Gastrocnemius medialis (tissue), 4 donors: ENCODE measurements around the gene WDR20. TPM values are rescaled to one million over a fixed set of nuclear protein-coding genes. Genes with fewer than 3 reads are reported as not detected.

Source experiments
- ATAC-seq, 2 donors: fragments of 150-250 bp; one replicate each; pipeline ENCODE4 v1.9.1; 2016
- DNase-seq, 2 donors: peaks; one replicate each; pipeline ENCODE4 v3.0.0-alpha.2; 2019
- H3K27ac ChIP-seq, 4 donors: fragments of 200-600 bp; sonication (generic); 1 replicate in 1 of 4; 2 replicates in 3 of 4; pipeline ENCODE4 v1.5.1; 2016 to 2018; ENCODE audit warnings: mild to moderate bottlenecking in 2 of 4, moderate library complexity in 1 of 4
- H3K27me3 ChIP-seq, 3 donors: fragments of 200-600 bp; sonication (generic) in 2 of 3; 1 replicate in 1 of 3; 2 replicates in 2 of 3; pipeline versions ENCODE4 v1.5.1 to v1.6.0; 2016 to 2019; ENCODE audit warnings: mild to moderate bottlenecking in 1 of 3, moderate library complexity in 1 of 3
- H3K36me3 ChIP-seq, 2 donors: fragments of 200-600 bp; sonication (generic) in 1 of 2; one replicate each; pipeline ENCODE4 v1.5.1; 2017 to 2018
- H3K4me1 ChIP-seq, 2 donors: fragments of 200-600 bp; sonication (generic) in 1 of 2; one replicate each; pipeline ENCODE4 v1.5.1; 2016 to 2017; ENCODE audit warnings: mild to moderate bottlenecking in 2 of 2
- H3K4me3 ChIP-seq, 4 donors: fragments of 200-600 bp; sonication (generic) in 3 of 4; 1 replicate in 1 of 4; 2 replicates in 3 of 4; pipeline ENCODE4 v1.5.1; 2016 to 2019; ENCODE audit warnings: mild to moderate bottlenecking in 2 of 4
- H3K9me3 ChIP-seq, 3 donors: fragments of 200-600 bp; sonication (generic) in 2 of 3; 1 replicate in 1 of 3; 2 replicates in 2 of 3; pipeline ENCODE4 v1.5.1; 2016 to 2019
- CTCF ChIP-seq, 5 experiments: fragments of 450-650 bp in 3 of 5; fragments of 200-600 bp in 2 of 5; sonication (generic) in 2 of 5; IDR thresholded peaks in 4 of 5; conservative IDR thresholded peaks in 1 of 5; 1 replicate in 4 of 5; 2 replicates in 1 of 5; pipeline ENCODE4 v1.5.1; 2016 to 2019; ENCODE audit warnings: antibody characterized with exemption in 5 of 5, mild to moderate bottlenecking in 3 of 5, moderate library complexity in 3 of 5
- POLR2A ChIP-seq, 2 donors: fragments of 450-650 bp; IDR thresholded peaks; one replicate each; pipeline ENCODE4 v1.6.1; 2017; ENCODE audit warnings: antibody characterized with exemption in 2 of 2, mild to moderate bottlenecking in 2 of 2, moderate library complexity in 2 of 2
- in situ Hi-C, 4 donors: fragments of 200-750 bp; cut with MboI; loops; one replicate each; pipeline versions ENCODE4 v1.15.0 to v1.8.0; 2017; ENCODE audit warnings: low sequenced_read_pairs in 4 of 4
- intact Hi-C: fragments of 100-400 bp; cut with DNase I; formaldehyde crosslinking; loops from one replicate; pipeline ENCODE4 v1.15.1; 2023; ENCODE audit warnings: low total_unique reads
- total RNA-seq, 4 donors: library from RNA; depleted of rRNA; stranded (reverse); fragments of >200 nt; gene quantifications; one replicate each; pipeline versions ENCODE4 v1.1.0 to v1.2.3, GENCODE V29; 2016

The WDR20 gene
- total RNA-seq, 4 donors from 2014 or later = 18.1 to 49.7 (median 21.0) TPM

- Histone ChIP-seq H3K27me3 (no peaks in the 10 kb centered on the region), H3K4me3 (peak overlapping the region; percentile 63 to 99 (median 87)), H3K36me3 (no peaks in the 10 kb centered on the region), H3K4me1 (peaks cover 20 to 25% of the 10 kb centered on the region in 2 donors), H3K27ac (peak overlapping the region; percentile 42 to 92 (median 74)), H3K9me3 (no peaks in the 10 kb centered on the region)
- in situ Hi-C loops = loop anchor here in 1 of 4 donors (25.0 kb wide), 1 partner anchor 173 kb away; the partner anchor contains the start of genes MOK and ZNF839
- intact Hi-C loops = loop anchor here (1.0 to 2.0 kb wide), 3 partner anchors 52 to 379 kb away; partner anchors contain the start of gene HSP90AA1
- no peak for DNase-seq
- ATAC-seq = peak in 1 of 2 donors; percentile 11
- TF ChIP-seq POLR2A (IDR thresholded peaks at IDR 0.05) = no peak
- TF ChIP-seq CTCF (IDR thresholded peaks at IDR 0.05 in 4 of 5, conservative IDR thresholded peaks at IDR 0.05 in 1 of 5) = no peak
These were observed 774 bp upstream of the WDR20 start for GRCh38 chr14:102138961-102139285.

GRCh38 chr14:102140027-102140749 lies 491 bp downstream of the WDR20 start:
- Histone ChIP-seq H3K27ac (peak overlapping the region; percentile 85 to 93 (median 92)), H3K4me3 (peak overlapping the region; percentile 63 to 99 (median 87)), H3K4me1 (peaks cover 20 to 25% of the 10 kb centered on the region in 2 donors), H3K27me3 (no peaks in the 10 kb centered on the region), H3K36me3 (no peaks in the 10 kb centered on the region), H3K9me3 (no peaks in the 10 kb centered on the region)
- in situ Hi-C loops = loop anchor here in 2 of 4 donors (10.0 to 25.0 kb wide), 2 partner anchors 172 to 175 kb away; partner anchors contain the start of genes ZNF839 (in 2 of the 2) and MOK (in 1 of the 2)
- ATAC-seq (peak; percentile 50 to 51), DNase-seq (peak in 1 of 2 donors; percentile 18)
- intact Hi-C loops = loop anchor here (5.0 kb wide), 1 partner anchor 177 kb away; the partner anchor contains the start of gene ZNF839
- TF ChIP-seq POLR2A (IDR thresholded peaks at IDR 0.05) = no peak
- TF ChIP-seq CTCF (IDR thresholded peaks at IDR 0.05 in 4 of 5, conservative IDR thresholded peaks at IDR 0.05 in 1 of 5) = no peak

- intact Hi-C loops (loop anchor here (5.0 kb wide), 1 partner anchor 177 kb away; the partner anchor contains the start of gene ZNF839), in situ Hi-C loops (loop anchor here in 2 of 4 donors (10.0 to 25.0 kb wide), 2 partner anchors 172 to 174 kb away; partner anchors contain the start of genes ZNF839 (in 2 of the 2) and MOK (in 1 of the 2))
- H3K9me3 ChIP-seq = no peaks in the 10 kb centered on the region
- no peaks in the 10 kb centered on the region for H3K27me3 ChIP-seq
- no peak for ATAC-seq
- H3K27ac ChIP-seq = peak overlapping the region; percentile 85 to 93 (median 92)
- no peaks in the 10 kb centered on the region for H3K36me3 ChIP-seq
- peak overlapping the region; percentile 63 to 99 (median 87) for H3K4me3 ChIP-seq
- no peak for DNase-seq
- TF ChIP-seq POLR2A (IDR thresholded peaks at IDR 0.05) = no peak
- TF ChIP-seq CTCF (IDR thresholded peaks at IDR 0.05 in 4 of 5, conservative IDR thresholded peaks at IDR 0.05 in 1 of 5) = no peak
- H3K4me1 ChIP-seq = peaks cover 20 to 25% of the 10 kb centered on the region in 2 donors
These were observed 1.1 kb downstream of the WDR20 start for GRCh38 chr14:102140750-102141145.

- no peak for DNase-seq
- intact Hi-C loops = loop anchor here (5.0 kb wide), 1 partner anchor 176 kb away; the partner anchor contains the start of gene ZNF839
- H3K4me1 ChIP-seq = peaks cover 27 to 30% of the 10 kb centered on the region in 2 donors
These were observed 2.1 kb downstream of the WDR20 start for GRCh38 chr14:102141797-102142196.

GRCh38 chr14:102144914-102145313 lies 5.2 kb downstream of the WDR20 start:
- no peak for ATAC-seq

More at GRCh38 chr14:102141797-102142196, 2.1 kb downstream of the WDR20 start:
- no peak overlapping the region for H3K27ac ChIP-seq
- no peak overlapping the region for H3K4me3 ChIP-seq
- in situ Hi-C loops = loop anchor here in 2 of 4 donors (10.0 to 25.0 kb wide), 2 partner anchors 171 to 173 kb away; partner anchors contain the start of genes ZNF839 (in 2 of the 2) and MOK (in 1 of the 2)
- no peaks in the 10 kb centered on the region for H3K27me3 ChIP-seq
- no peak for ATAC-seq
- no peaks in the 10 kb centered on the region for H3K9me3 ChIP-seq
- no peaks in the 10 kb centered on the region for H3K36me3 ChIP-seq
- no peak for TF ChIP-seq POLR2A (IDR thresholded peaks at IDR 0.05)

More at GRCh38 chr14:102144914-102145313, 5.2 kb downstream of the WDR20 start:
- no peak for DNase-seq
- Histone ChIP-seq H3K4me1 (peaks cover 30 to 35% of the 10 kb centered on the region in 2 donors), H3K27ac (no peak overlapping the region), H3K9me3 (no peaks in the 10 kb centered on the region), H3K4me3 (no peak overlapping the region), H3K27me3 (no peaks in the 10 kb centered on the region), H3K36me3 (no peaks in the 10 kb centered on the region)
- TF ChIP-seq POLR2A (IDR thresholded peaks at IDR 0.05) (no peak), CTCF (IDR thresholded peaks at IDR 0.05 in 4 of 5, conservative IDR thresholded peaks at IDR 0.05 in 1 of 5) (no peak)
- intact Hi-C loops = loop anchor here (5.0 kb wide), 1 partner anchor 172 kb away; the partner anchor contains the start of gene ZNF839
- in situ Hi-C loops = loop anchor here in 2 of 4 donors (10.0 to 25.0 kb wide), 2 partner anchors 167 to 170 kb away; partner anchors contain the start of genes ZNF839 (in 2 of the 2) and MOK (in 1 of the 2)
